ENCODE results near the gene SECISBP2. TPM values are rescaled to one million over a fixed set of nuclear protein-coding genes. Genes with fewer than 3 reads are reported as not detected.
A peak's percentile ranks its signal among the peaks of the same experiment; 100 is the strongest.

Gene SECISBP2
- total and polyA plus RNA-seq, 11 donors: 13.0 to 27.5 (median 15.5) TPM

- 86 to 95% (median 87%) methylated on average over 12 of the region's 12 CpGs for WGBS, 4 donors
- peak in 2 of 4 donors; percentile 9 to 34 for ATAC-seq
- no peak for DNase-seq
These were observed 90.4 kb downstream of the SECISBP2 start for GRCh38 chr9:89408628-89409101.

More at GRCh38 chr9:89408628-89409101, 90.4 kb downstream of the SECISBP2 start:
- H3K27me3 ChIP-seq: no peaks in the 10 kb centered on the region
- H3K27ac ChIP-seq: peak overlapping the region in 1 of 12 donors; percentile 54
- peaks cover 0 to 18% (median 0%) of the 10 kb centered on the region in 12 donors for H3K9me3 ChIP-seq
- no peak overlapping the region for H3K4me3 ChIP-seq
- TF ChIP-seq POLR2A (IDR thresholded peaks at IDR 0.05): no peak
- TF ChIP-seq CTCF (IDR thresholded peaks at IDR 0.05): no peak
- H3K36me3 ChIP-seq: peaks cover 0 to 10% (median 0%) of the 10 kb centered on the region in 9 donors
- intact Hi-C loops (cut with DNase I): no loop called here
- H3K4me1 ChIP-seq: peaks cover 0 to 69% (median 5%) of the 10 kb centered on the region in 12 donors

Small RNAs within 50 kb of the gene (microRNA-seq; reads per million reads assigned to microRNA genes)
- gene MIR3153: 0 to 0.77 (median 0) reads per million in 4 donors

Other genes starting within 250 kb of the SECISBP2 start
- gene SHC3, start 139.7 kb upstream of the SECISBP2 start, total RNA-seq: 1 to 10 TPM in 2 of 9 donors, under 1 TPM in 7; 0.20 to 4.3 (median 0.52) TPM
- gene SHC3, start 139.7 kb upstream of the SECISBP2 start, polyA plus RNA-seq: under 1 TPM; 0.30 to 0.68 TPM
- 10 to 100 TPM in 1 of 9 donors, 1 to 10 TPM in 8; 2.2 to 17.1 (median 5.4) TPM for gene CKS2, start 7.3 kb upstream of the SECISBP2 start, total RNA-seq
- 10 to 100 TPM in 1 of 2 donors, 1 to 10 TPM in 1; 9.5 to 37.9 TPM for gene CKS2, start 7.3 kb upstream of the SECISBP2 start, polyA plus RNA-seq
- 10 to 100 TPM; 12.8 to 59.8 (median 20.3) TPM for gene SEMA4D, start 179.6 kb downstream of the SECISBP2 start, total RNA-seq
- 1 to 10 TPM; 4.0 to 8.1 TPM for gene SEMA4D, start 179.6 kb downstream of the SECISBP2 start, polyA plus RNA-seq

Data from heart left ventricle (tissue), 16 donors.